GM10847 (cell line): ENCODE measurements around the gene ELOVL5.

Experiments
- POLR2A ChIP-seq: IDR thresholded peaks from 2 replicates; pipeline ENCODE4 v1.6.1; 2011; ENCODE audit not compliant: insufficient read length; ENCODE audit errors: extremely low read depth

ELOVL5 gene

DNA sequence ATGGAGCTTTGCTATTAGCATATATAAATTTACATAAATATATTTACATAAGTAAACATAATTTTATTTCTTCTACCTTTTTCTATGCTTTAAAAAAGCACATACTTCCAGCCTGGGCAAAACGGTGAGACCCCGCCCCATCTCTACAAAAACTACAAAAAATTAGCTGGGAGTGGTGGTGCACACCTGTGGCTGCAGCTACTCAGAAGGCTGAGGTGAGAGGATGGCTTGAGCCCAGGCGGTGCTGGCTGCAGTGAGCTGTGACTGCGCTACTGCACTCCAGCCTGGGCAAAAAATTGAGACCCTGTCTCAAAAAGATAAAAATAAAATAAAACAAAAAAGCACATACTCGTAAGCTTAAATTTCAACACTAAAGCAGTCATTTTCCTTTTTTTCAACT is 30.3 kb downstream of the ELOVL5 start:
- no peak for TF ChIP-seq POLR2A

GRCh38 chr6:53317861-53318260 is 30.9 kb downstream of the ELOVL5 start:
- no peak for TF ChIP-seq POLR2A

GRCh38 chr6:53316142-53316541 is 32.6 kb downstream of the ELOVL5 start:
- no peak for TF ChIP-seq POLR2A

- no peak for TF ChIP-seq POLR2A
Observed at GRCh38 chr6:53315086-53315724, 33.5 kb downstream of the ELOVL5 start.

DNA sequence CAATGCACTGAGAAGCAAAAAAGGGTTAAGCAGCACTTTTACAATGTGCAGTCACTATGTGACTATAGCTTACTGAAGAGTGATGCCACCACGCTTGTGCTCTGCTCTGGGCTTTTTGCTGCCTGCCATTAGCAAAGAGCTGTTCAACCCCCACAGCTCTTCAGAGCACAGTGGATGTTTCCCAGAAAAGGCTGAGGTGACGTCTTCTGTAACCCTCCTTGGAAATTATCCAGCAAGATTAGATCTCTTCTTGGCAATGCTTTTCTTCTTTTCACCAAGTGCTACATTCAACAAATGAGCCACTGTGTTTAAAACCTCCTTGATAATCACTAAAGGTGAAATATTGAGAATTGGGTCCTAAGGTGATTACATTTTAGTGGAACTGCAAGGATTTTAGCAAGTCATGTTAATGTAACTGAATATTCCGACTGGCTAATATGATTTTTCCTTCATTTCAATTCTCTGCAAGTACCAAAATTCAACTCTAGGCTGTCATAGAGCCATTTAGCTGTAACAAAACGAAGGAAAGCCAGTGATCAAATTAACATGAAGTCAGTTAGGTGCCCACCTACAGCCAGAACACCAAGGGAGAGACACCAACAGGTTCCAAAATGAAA is 34.9 kb downstream of the ELOVL5 start:
- TF ChIP-seq POLR2A = no peak

DNA sequence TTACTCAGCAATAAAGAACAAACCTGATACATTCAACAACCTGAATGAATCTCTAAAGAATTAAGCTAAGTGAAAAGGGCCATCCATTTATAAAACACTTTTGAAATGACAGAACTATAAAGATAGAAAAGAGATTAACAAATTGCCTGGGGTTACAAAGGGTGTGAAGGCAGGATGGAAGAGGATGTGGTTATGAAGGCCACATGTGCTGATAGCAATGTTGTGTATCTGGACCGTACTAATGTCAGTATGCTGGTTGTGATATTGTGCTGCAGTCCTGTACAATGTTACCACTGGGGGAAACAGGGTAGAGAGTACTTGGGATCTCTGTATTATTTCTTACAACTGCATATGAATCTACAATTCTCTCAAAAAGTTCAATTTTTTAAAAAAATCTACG is 36.4 kb downstream of the ELOVL5 start:
- no peak for TF ChIP-seq POLR2A

- no peak for TF ChIP-seq POLR2A
Observed at GRCh38 chr6:53311586-53311935, 37.2 kb downstream of the ELOVL5 start.

GRCh38 chr6:53310771-53311585 is 37.8 kb downstream of the ELOVL5 start:
- no peak for TF ChIP-seq POLR2A

DNA sequence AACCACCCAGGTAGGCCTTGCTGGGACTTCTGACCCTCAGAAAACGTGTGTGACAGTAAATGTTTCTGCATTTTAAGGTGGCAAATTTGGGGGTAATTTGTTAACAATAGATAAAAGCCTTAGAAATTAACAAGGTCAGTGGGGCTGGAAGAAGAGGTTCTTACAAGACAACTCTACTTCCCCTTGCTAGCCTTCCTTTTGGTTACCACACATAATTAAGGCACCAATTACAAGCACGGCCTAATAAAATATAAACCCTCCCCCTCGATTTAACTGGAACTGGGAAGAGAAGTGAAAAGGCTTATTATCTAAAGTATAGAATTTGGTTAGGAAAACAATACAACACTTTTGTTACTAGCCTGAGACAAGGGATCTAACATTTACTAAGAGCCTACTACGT is 38.8 kb downstream of the ELOVL5 start:
- TF ChIP-seq POLR2A = no peak

- no peak for TF ChIP-seq POLR2A
Observed at GRCh38 chr6:53309059-53309900, 39.5 kb downstream of the ELOVL5 start.

DNA sequence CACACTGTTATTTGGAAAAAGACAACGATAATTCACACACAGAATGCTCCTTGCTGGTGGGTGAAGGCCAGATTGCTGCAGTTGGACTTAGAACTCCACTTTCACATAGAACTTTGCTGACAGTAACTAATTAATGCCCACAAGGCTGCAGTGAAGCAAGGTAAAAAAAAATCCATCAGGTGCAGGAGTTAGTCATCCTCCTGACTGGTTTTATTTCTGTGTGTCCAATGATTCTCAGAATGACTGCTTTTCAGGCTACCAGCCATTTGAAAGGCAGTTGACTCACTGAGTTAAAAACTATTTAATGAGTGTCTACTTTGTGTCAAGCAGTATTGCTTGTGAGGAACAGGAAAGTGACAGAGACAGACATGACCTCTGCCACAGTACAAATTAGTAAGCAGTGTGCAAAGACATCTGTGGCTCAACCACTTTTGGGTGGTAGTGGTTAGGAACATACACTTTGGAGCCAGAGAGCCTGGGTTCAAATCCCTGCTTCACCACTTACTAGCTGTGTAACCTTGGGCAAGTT is 41.9 kb downstream of the ELOVL5 start:
- TF ChIP-seq POLR2A = no peak

DNA sequence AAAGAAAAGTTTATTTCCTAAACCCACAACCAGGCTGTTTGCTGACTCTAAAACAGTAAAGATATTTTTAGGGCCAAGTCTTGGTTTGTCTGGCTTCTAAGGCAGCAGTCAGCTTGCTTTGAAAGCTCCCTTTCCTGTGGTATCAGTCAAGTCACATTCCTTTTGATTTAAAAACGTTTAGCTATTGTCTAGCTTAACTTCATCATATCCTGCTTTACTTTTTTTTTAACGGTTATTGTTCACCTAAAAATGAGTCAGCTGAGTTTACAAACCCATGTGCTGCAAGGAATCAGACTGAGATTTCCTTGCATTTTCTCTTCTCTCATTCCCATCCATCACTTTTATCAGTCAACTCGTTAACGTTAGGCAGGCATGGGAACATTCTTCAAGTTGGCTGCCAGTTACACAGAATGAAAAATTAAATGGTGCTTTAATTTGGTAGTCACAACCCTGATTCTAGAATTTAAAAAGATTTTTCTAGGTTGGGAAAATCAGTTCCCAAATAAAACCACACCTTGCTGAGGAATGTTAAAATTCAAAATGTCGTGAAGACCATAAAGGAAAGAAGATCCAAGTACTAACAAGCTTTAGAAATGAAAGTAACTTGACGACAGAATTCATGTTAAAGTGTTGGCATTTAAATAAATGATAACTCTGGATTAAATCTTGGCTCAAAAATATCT is 45.9 kb downstream of the ELOVL5 start:
- no peak for TF ChIP-seq POLR2A

DNA sequence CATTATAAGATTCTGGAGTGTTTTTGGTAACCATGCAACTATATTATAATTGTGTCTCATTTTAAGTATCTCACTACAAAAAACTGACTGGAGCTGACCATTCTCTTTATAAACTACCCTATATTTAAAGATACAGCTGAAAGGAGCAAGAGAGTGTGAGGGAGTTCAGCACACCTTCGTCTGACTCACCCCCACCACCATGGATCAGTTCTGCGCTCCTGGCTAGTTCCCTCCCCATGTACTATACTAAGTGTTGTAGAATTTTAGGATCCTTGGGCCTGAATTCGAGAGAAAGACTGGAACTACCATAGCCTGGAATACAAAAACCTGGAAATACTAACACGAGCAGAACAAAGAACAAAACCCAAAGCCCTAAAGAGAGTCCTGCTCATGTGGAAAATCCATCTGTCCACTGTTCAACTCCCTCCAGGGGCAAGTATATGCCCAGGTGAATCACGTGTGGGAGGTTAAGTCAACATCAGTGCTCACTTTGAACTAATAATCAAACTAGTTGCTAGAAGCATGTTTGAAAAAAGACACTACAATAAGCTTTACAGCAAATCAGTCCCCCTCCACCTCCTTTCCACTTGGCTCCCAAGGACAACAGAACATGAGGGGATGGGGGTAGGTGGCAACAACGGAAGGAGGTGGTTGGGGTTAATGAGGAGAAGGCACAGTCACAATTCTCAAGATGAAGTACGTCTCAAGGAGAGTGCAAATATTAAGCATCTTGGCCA is 46.8 kb downstream of the ELOVL5 start:
- no peak for TF ChIP-seq POLR2A
